H1 (cell line): ENCODE measurements around the gene CD81. TPM values are rescaled to one million over a fixed set of nuclear protein-coding genes. Genes with fewer than 3 reads are reported as not detected.

Experiments
- CTCF ChIA-PET: fragments of 300-600 bp; sonication (Branson Sonifier 250); formaldehyde crosslinking; loops from one replicate; lab custom pipeline; 2021; ENCODE audit not compliant: partially characterized antibody; lab: Charles Lee
- POLR2A ChIA-PET: fragments of 300-600 bp; sonication (Branson Sonifier 250); formaldehyde crosslinking; loops from one replicate; lab custom pipeline; 2021; ENCODE audit warnings: inconsistent platforms; ENCODE audit not compliant: partially characterized antibody; lab: Charles Lee
- DNase-seq, 2 experiments: peaks; one replicate each; pipeline versions ENCODE4 v3.0.0 to v3.0.0-alpha.2; 2010 to 2022; ENCODE audit warnings: low spot score in 2 of 2, low read depth in 1 of 2, mixed read lengths in 1 of 2
- FAIRE-seq: peaks from 2 replicates; lab custom pipeline; 2011; peaks lifted over from hg19 to GRCh38; lab: Jason Lieb, UNC
- H2AFZ ChIP-seq: 2 replicates; pipeline ENCODE4 v1.8.1; 2012; ENCODE audit warnings: low read length, inconsistent platforms
- H2AK5ac ChIP-seq: 2 replicates; pipeline ENCODE4 v1.6.1; 2013; ENCODE audit warnings: low read depth, low read length
- H2BK120ac ChIP-seq: replicated peaks from 2 replicates; pipeline ENCODE3; 2013; ENCODE audit warnings: low read depth, low read length, inconsistent platforms
- H2BK12ac ChIP-seq: 2 replicates; pipeline ENCODE4 v1.6.1; 2013; ENCODE audit warnings: low read depth, low read length
- H2BK15ac ChIP-seq: 2 replicates; pipeline ENCODE4 v1.6.1; 2013; ENCODE audit warnings: low read length
- H2BK20ac ChIP-seq: 2 replicates; pipeline ENCODE4 v1.6.1; 2013; ENCODE audit warnings: low read length
- H2BK5ac ChIP-seq: 2 replicates; pipeline ENCODE4 v1.6.1; 2013; ENCODE audit warnings: low read depth, low read length
- H3K14ac ChIP-seq: 2 replicates; pipeline ENCODE4 v1.6.1; 2013; ENCODE audit warnings: inconsistent platforms; ENCODE audit not compliant: insufficient read length
- H3K18ac ChIP-seq: 2 replicates; pipeline ENCODE4 v1.6.1; 2013; ENCODE audit warnings: low read length; ENCODE audit errors: extremely low read depth
- H3K23ac ChIP-seq: 2 replicates; pipeline ENCODE4 v1.6.1; 2013; ENCODE audit warnings: inconsistent platforms; ENCODE audit not compliant: insufficient read length
- H3K23me2 ChIP-seq: 2 replicates; pipeline ENCODE4 v1.6.1; 2013; ENCODE audit warnings: low read depth, low read length
- H3K27ac ChIP-seq: 2 replicates; pipeline ENCODE4 v1.6.1; 2011; ENCODE audit warnings: low read depth, low read length, inconsistent platforms
- H3K27me3 ChIP-seq, 4 experiments: replicated peaks in 1 of 4; 1 replicate in 1 of 4; 2 replicates in 3 of 4; pipeline versions ENCODE4 v1.6.1 to v1.8.1; 2011 to 2013; ENCODE audit warnings: low read length in 3 of 4, mild to moderate bottlenecking in 3 of 4, inconsistent platforms in 2 of 4, mixed read lengths in 2 of 4, moderate library complexity in 1 of 4; ENCODE audit not compliant: control insufficient read depth in 3 of 4, insufficient read depth in 3 of 4; ENCODE audit errors: extremely low read depth in 1 of 4
- H3K36me3 ChIP-seq, 4 experiments: 2 replicates each; pipeline versions ENCODE4 v1.6.1 to v1.8.1; 2011 to 2013; ENCODE audit warnings: mild to moderate bottlenecking in 4 of 4, low read length in 3 of 4, moderate library complexity in 2 of 4, control low read depth in 1 of 4, inconsistent platforms in 1 of 4; ENCODE audit not compliant: insufficient read depth in 4 of 4, control insufficient read depth in 2 of 4
- H3K4ac ChIP-seq: replicated peaks from 2 replicates; pipeline ENCODE3; 2013; ENCODE audit warnings: low read length, low read depth, mixed read lengths, inconsistent platforms; ENCODE audit not compliant: insufficient read length
- H3K4me1 ChIP-seq, 4 experiments: replicated peaks in 1 of 4; 1 replicate in 1 of 4; 2 replicates in 3 of 4; pipeline versions ENCODE4 v1.6.1 to v1.8.1; 2011 to 2013; ENCODE audit warnings: low read length in 3 of 4, inconsistent platforms in 2 of 4, mixed read lengths in 1 of 4; ENCODE audit not compliant: insufficient read depth in 4 of 4, control insufficient read depth in 3 of 4
- H3K4me2 ChIP-seq, 2 experiments: 2 replicates each; pipeline versions ENCODE4 v1.6.1 to v1.8.1; 2011 to 2013; ENCODE audit warnings: low read depth in 2 of 2, low read length in 2 of 2, control low read depth in 1 of 2, inconsistent platforms in 1 of 2, mild to moderate bottlenecking in 1 of 2; ENCODE audit not compliant: insufficient read depth in 1 of 2
- H3K4me3 ChIP-seq, 4 experiments: fragments of 200-600, 300-600 bp in 1 of 4; sonication (generic), shearing (Covaris generic), sonication (Bioruptor Twin) in 1 of 4; 2 replicates each; pipeline versions ENCODE4 v1.5.1 to v1.8.1; 2011 to 2016; ENCODE audit warnings: low read length in 4 of 4, low read depth in 3 of 4, control low read depth in 2 of 4, inconsistent platforms in 2 of 4, mild to moderate bottlenecking in 2 of 4, mixed read lengths in 1 of 4, moderate library complexity in 1 of 4; ENCODE audit not compliant: insufficient read depth in 2 of 4; ENCODE audit errors: extremely low read depth in 1 of 4
- H3K56ac ChIP-seq: replicated peaks from 2 replicates; pipeline ENCODE3; 2013; ENCODE audit warnings: low read depth, mild to moderate bottlenecking, mixed read lengths, low read length, inconsistent platforms; ENCODE audit not compliant: insufficient read length
- H3K79me1 ChIP-seq: 2 replicates; pipeline ENCODE4 v1.6.1; 2013; ENCODE audit warnings: low read depth, low read length, control low read depth
- H3K79me2 ChIP-seq, 2 experiments: 2 replicates each; pipeline versions ENCODE4 v1.6.1 to v1.8.1; 2012 to 2013; ENCODE audit warnings: low read length in 2 of 2, mild to moderate bottlenecking in 2 of 2, inconsistent platforms in 1 of 2; ENCODE audit not compliant: insufficient read depth in 2 of 2, control insufficient read depth in 1 of 2
- H3K9ac ChIP-seq, 4 experiments: replicated peaks in 1 of 4; 1 replicate in 1 of 4; 2 replicates in 3 of 4; pipeline versions ENCODE4 v1.6.1 to v1.8.1; 2011 to 2013; ENCODE audit warnings: low read depth in 3 of 4, low read length in 3 of 4, control low read depth in 2 of 4, mild to moderate bottlenecking in 2 of 4, moderate library complexity in 2 of 4, inconsistent platforms in 1 of 4; ENCODE audit errors: extremely low read depth in 1 of 4
- H3K9me3 ChIP-seq, 2 experiments: 2 replicates each; pipeline versions ENCODE4 v1.6.1 to v1.8.1; 2012 to 2013; ENCODE audit warnings: mild to moderate bottlenecking in 2 of 2, moderate library complexity in 2 of 2, control low read depth in 1 of 2, inconsistent platforms in 1 of 2, low read depth in 1 of 2, low read length in 1 of 2, mixed read lengths in 1 of 2; ENCODE audit not compliant: insufficient read depth in 2 of 2
- H4K20me1 ChIP-seq, 2 experiments: replicated peaks in 1 of 2; 2 replicates each; pipeline versions ENCODE3 to v1.8.1; 2011 to 2013; ENCODE audit warnings: inconsistent platforms in 2 of 2, low read length in 2 of 2, mild to moderate bottlenecking in 1 of 2; ENCODE audit not compliant: insufficient read depth in 2 of 2, control insufficient read depth in 1 of 2
- H4K5ac ChIP-seq: 2 replicates; pipeline ENCODE4 v1.6.1; 2013; ENCODE audit warnings: low read length, low read depth, mixed read lengths, inconsistent platforms; ENCODE audit not compliant: insufficient read length
- H4K8ac ChIP-seq: 2 replicates; pipeline ENCODE4 v1.8.0; 2013; ENCODE audit warnings: mild to moderate bottlenecking, moderate library complexity, low read length, inconsistent platforms; ENCODE audit not compliant: insufficient read depth; ENCODE audit errors: extremely low read depth
- H4K91ac ChIP-seq: replicated peaks from 2 replicates; pipeline ENCODE3; 2013; ENCODE audit warnings: low read length, mixed read lengths, inconsistent platforms; ENCODE audit not compliant: insufficient read length
- ASH2L ChIP-seq: fragments of 200-600, 300-600 bp; sonication (generic); IDR thresholded peaks from one replicate; pipeline ENCODE4 v1.7.1; 2017; ENCODE audit warnings: low read length
- CREB1 ChIP-seq: IDR thresholded peaks from 2 replicates; pipeline ENCODE4 v1.6.1; 2012; ENCODE audit warnings: inconsistent platforms
- GABPA ChIP-seq: IDR thresholded peaks from 2 replicates; pipeline ENCODE4 v1.6.1; 2011; ENCODE audit warnings: mild to moderate bottlenecking, low read length, moderate library complexity, borderline replicate concordance; ENCODE audit not compliant: insufficient read depth
- KDM4A ChIP-seq: IDR thresholded peaks from one replicate; pipeline ENCODE4 v1.7.1; 2012; ENCODE audit warnings: low read depth, mild to moderate bottlenecking, moderate library complexity, low read length, inconsistent platforms; ENCODE audit not compliant: severe bottlenecking
- PHF8 ChIP-seq: fragments of 200-600 bp; sonication (generic); conservative IDR thresholded peaks from 2 replicates; pipeline ENCODE4 v1.7.1; 2012; ENCODE audit warnings: low read depth, mild to moderate bottlenecking, inconsistent platforms, low read length, moderate library complexity
- SUZ12 ChIP-seq: fragments of 200-600 bp; sonication (generic); IDR thresholded peaks from 2 replicates; pipeline ENCODE4 v1.6.1; 2012; ENCODE audit warnings: mild to moderate bottlenecking, inconsistent platforms, low read length, moderate library complexity, mixed read lengths
- WGBS, 2 experiments: shearing (Covaris generic) in 1 of 2; methylation state at CpG; one replicate each; pipeline versions ENCODE4 v1.1.6 to v1.1.7; 2013 to 2015; ENCODE audit warnings: low lambda C conversion rate in 2 of 2, mixed read lengths in 2 of 2, inconsistent platforms in 1 of 2, low coverage in 1 of 2, missing lambda C conversion rate in 1 of 2; ENCODE audit not compliant: insufficient replicate concordance in 2 of 2, insufficient coverage in 1 of 2, insufficient read length in 1 of 2; ENCODE audit errors: extremely low coverage in 1 of 2, missing lambda C conversion rate in 1 of 2; 5-methylcytosine and 5-hydroxymethylcytosine counted together
- polyA plus RNA-seq, 7 experiments: library from polyadenylated mRNA; depleted of rRNA in 3 of 7; stranded (reverse) in 5 of 7; unstranded in 2 of 7; fragments of >200 nt in 5 of 7; fragments of 200-250 nt in 2 of 7; gene quantifications; 1 replicate in 5 of 7; 2 replicates in 1 of 7; 4 replicates in 1 of 7; pipeline versions ENCODE4 v1.2.1 to v1.2.3, GENCODE V29; 2011 to 2013; ENCODE audit warnings: missing spikeins in 2 of 7, mixed read lengths in 2 of 7
- total RNA-seq: library from RNA; stranded (reverse); fragmentation: NEBNext Ultra II Directional; extraction: Animal tissue kit (Norgen Biotek cat#: 25700); gene quantifications from 2 replicates; pipeline ENCODE4 v1.2.1, GENCODE V29; 2021
- TF ChIP-seq, protein P1 (sequence below): IDR thresholded peaks from 2 replicates; pipeline ENCODE4 v1.6.1; 2012; ENCODE audit warnings: inconsistent platforms
- TF ChIP-seq, protein P2 (sequence below): IDR thresholded peaks from 2 replicates; pipeline ENCODE4 v1.6.1; 2011; ENCODE audit warnings: low read depth, mild to moderate bottlenecking, low read length; ENCODE audit not compliant: insufficient read depth

CD81 gene
- total and polyA plus RNA-seq, 2 of the 8 experiments (the other 6 are each of a cell fraction or from before 2014, with no cell fraction given) = 238 to 309 TPM

DNA sequence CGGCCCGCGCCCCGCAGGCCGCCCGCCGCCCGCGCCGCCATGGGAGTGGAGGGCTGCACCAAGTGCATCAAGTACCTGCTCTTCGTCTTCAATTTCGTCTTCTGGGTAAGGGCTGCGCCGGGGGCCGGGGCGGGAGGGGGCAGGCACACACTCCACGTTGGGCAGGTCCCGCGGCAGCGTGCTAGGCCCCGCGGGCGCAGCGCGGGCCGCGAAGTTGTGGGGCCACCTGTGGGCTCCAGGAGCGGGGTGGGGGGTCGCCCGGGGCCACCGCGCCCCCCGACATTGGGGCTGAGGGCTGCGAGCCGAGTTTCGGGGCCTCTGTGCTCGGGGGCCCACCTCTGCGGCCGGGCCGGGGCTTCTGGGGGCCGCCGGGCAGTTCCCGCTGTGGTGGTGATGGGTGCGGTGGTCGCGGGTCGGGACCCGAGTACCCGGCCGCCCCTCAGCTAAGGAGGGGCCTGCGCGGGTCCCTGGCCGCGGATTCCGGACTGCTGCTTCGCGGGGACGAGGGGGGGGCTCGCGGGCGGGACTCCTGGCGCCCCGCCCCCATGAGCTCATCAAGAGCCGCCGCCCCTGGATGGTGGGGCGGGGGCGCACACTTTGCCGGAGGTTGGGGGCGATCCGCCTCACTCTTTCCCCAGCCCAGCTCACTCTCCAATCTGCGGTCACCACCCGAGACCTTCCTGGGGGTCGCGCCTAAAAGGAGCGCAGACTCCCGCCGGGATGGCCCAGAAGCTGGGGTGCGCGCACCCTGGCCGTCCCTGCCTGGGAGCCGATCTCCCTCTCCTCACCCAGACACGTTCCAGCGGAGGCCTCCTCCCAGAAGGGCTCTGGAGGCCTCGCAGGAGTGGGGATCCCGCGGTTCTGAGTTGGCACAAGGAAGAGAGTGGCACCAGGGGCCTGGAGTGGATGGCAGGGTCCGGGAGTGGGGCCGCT is 667 bp downstream of the CD81 start:
- H2AK5ac ChIP-seq = no peak overlapping the region
- POLR2A ChIA-PET = interaction anchor here (0.7 to 3.2 kb wide), 26 partner anchors 8 to 108 kb away, joined by 3 to 42 read pairs (median 5); partner anchors contain the start of genes ASCL2 and TSSC4
- peaks cover 18 to 47% of the 10 kb centered on the region in 2 experiments; a peak in 3 of 4 replicates for H3K79me2 ChIP-seq
- H2BK12ac ChIP-seq = no peak overlapping the region
- H3K27ac ChIP-seq = peak overlapping the region; percentile 59; the same call in 1 of the 2 replicates
- H3K23me2 ChIP-seq = peaks cover 11% of the 10 kb centered on the region; the same call in 1 of the 2 replicates
- peak overlapping the region; percentile 38 for H3K4ac ChIP-seq
- peak overlapping the region; percentile 75 for H4K8ac ChIP-seq
- H3K23ac ChIP-seq = no peak overlapping the region
- peak in 1 of 2 experiments; percentile 73 for DNase-seq
- H3K18ac ChIP-seq = no peak overlapping the region
- 3% methylated on average over 44 of the region's 88 CpGs; no CpG with 5 or more reads in 1 of the 2 experiments for WGBS, 2 experiments
- peak overlapping the region; percentile 65 to 92 (median 82) for H3K9ac ChIP-seq
- H3K27me3 ChIP-seq = peaks cover 0 to 2% (median 0%) of the 10 kb centered on the region in 4 experiments; a peak in 1 of 7 replicates
- H3K4me3 ChIP-seq = peak overlapping the region; percentile 69 to 99 (median 78)
- peak overlapping the region; percentile 3 for H3K56ac ChIP-seq
- peak overlapping the region; percentile 73 to 98 for H3K4me2 ChIP-seq
- peaks cover 0 to 13% (median 6%) of the 10 kb centered on the region in 4 experiments; a peak in 6 of 7 replicates for H3K4me1 ChIP-seq
- CTCF ChIA-PET = interaction anchor here (0.8 to 2.2 kb wide), 7 partner anchors 10 to 73 kb away, joined by 3 to 5 read pairs (median 4); partner anchors contain the start of gene TSSC4
- H4K91ac ChIP-seq = no peak overlapping the region
- no peak overlapping the region for H2BK15ac ChIP-seq
- no peak for FAIRE-seq
- no peak overlapping the region for H2BK120ac ChIP-seq
- peaks cover 16% of the 10 kb centered on the region for H3K79me1 ChIP-seq
- TF ChIP-seq, protein P1, sequence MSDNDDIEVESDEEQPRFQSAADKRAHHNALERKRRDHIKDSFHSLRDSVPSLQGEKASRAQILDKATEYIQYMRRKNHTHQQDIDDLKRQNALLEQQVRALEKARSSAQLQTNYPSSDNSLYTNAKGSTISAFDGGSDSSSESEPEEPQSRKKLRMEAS = no peak
- 0 out of 2 replicates have a peak, but pooled peaks have one; percentile 14 for TF ChIP-seq GABPA
- TF ChIP-seq SUZ12 = no peak
- peak; percentile 65 for TF ChIP-seq PHF8
- peak; percentile 55 for TF ChIP-seq KDM4A
- TF ChIP-seq ASH2L = peak; percentile 28
- peak; percentile 91 for TF ChIP-seq CREB1
- TF ChIP-seq, protein P2, sequence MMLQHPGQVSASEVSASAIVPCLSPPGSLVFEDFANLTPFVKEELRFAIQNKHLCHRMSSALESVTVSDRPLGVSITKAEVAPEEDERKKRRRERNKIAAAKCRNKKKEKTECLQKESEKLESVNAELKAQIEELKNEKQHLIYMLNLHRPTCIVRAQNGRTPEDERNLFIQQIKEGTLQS = 0 out of 2 replicates have a peak, but pooled peaks have one; percentile 7
- TF ChIP-seq, all 59 proteins: peak for 6
- H3K9me3 ChIP-seq = no peaks in the 10 kb centered on the region
- H3K14ac ChIP-seq = no peak overlapping the region
- no peak overlapping the region for H2BK20ac ChIP-seq
- H4K5ac ChIP-seq = no peak overlapping the region
- H2AFZ ChIP-seq = no peak overlapping the region
- no peaks in the 10 kb centered on the region for H3K36me3 ChIP-seq
- peaks cover 20 to 43% of the 10 kb centered on the region in 2 experiments for H4K20me1 ChIP-seq
- H2BK5ac ChIP-seq = no peak overlapping the region; the same call in 1 of the 2 replicates
